Measurements from ENCODE around the gene MTIF3.

MTIF3 gene

GRCh38 chr13:27437126-27437525, 13.2 kb downstream of the MTIF3 start:
- TF ChIP-seq CSRNP3 (CRISPR knock-in tag; IDR thresholded peaks at IDR 0.05) = no peak
- no peak for TF ChIP-seq RARB (CRISPR knock-in tag; IDR thresholded peaks at IDR 0.05)
- TF ChIP-seq TSHZ2 (CRISPR knock-in tag; IDR thresholded peaks at IDR 0.05) = no peak
- no peak for TF ChIP-seq ESRRG (CRISPR knock-in tag; IDR thresholded peaks at IDR 0.05)
- TF ChIP-seq ARNTL (CRISPR knock-in tag; IDR thresholded peaks at IDR 0.05; ENCODE audit: borderline replicate concordance, low read depth) = no peak
- TF ChIP-seq CREB5 (CRISPR knock-in tag; IDR thresholded peaks at IDR 0.05; ENCODE audit: low read depth) = no peak
- no peak for TF ChIP-seq OSR1 (CRISPR knock-in tag; IDR thresholded peaks at IDR 0.05)
- no peak for TF ChIP-seq ISL1 (CRISPR knock-in tag; IDR thresholded peaks at IDR 0.05)
- TF ChIP-seq PPARA (CRISPR knock-in tag; IDR thresholded peaks at IDR 0.05; ENCODE audit: borderline replicate concordance) = no peak
- TF ChIP-seq TOX (CRISPR knock-in tag; IDR thresholded peaks at IDR 0.05; ENCODE audit: borderline replicate concordance) = no peak
- TF ChIP-seq ZFP30 (CRISPR knock-in tag; IDR thresholded peaks at IDR 0.05) = no peak
- TF ChIP-seq GLIS3 (CRISPR knock-in tag; IDR thresholded peaks at IDR 0.05) = no peak
- no peak for TF ChIP-seq ZNF70 (CRISPR knock-in tag; IDR thresholded peaks at IDR 0.05)
- ATAC-seq = no peak

- ATAC-seq = no peak
- TF ChIP-seq ISL1 (CRISPR knock-in tag; IDR thresholded peaks at IDR 0.05) (no peak), ARNTL (CRISPR knock-in tag; IDR thresholded peaks at IDR 0.05; ENCODE audit: borderline replicate concordance, low read depth) (no peak), ZNF565 (CRISPR knock-in tag; conservative IDR thresholded peaks at IDR 0.05; ENCODE audit: low read depth) (no peak), BACH2 (CRISPR knock-in tag; IDR thresholded peaks at IDR 0.05; ENCODE audit: borderline replicate concordance) (no peak), ESRRG (CRISPR knock-in tag; IDR thresholded peaks at IDR 0.05) (no peak), TSHZ2 (CRISPR knock-in tag; IDR thresholded peaks at IDR 0.05) (no peak), TCF4 (CRISPR knock-in tag; IDR thresholded peaks at IDR 0.05; ENCODE audit: borderline replicate concordance) (no peak)
Observed at GRCh38 chr13:27432611-27433210, 17.7 kb downstream of the MTIF3 start.

- ATAC-seq = no peak
- TF ChIP-seq CSDC2 (CRISPR knock-in tag; IDR thresholded peaks at IDR 0.05) (no peak), POU6F1 (CRISPR knock-in tag; IDR thresholded peaks at IDR 0.05; ENCODE audit: borderline replicate concordance, low read depth) (no peak), GLIS3 (CRISPR knock-in tag; IDR thresholded peaks at IDR 0.05) (no peak), PPARA (CRISPR knock-in tag; IDR thresholded peaks at IDR 0.05; ENCODE audit: borderline replicate concordance) (no peak)
Observed at GRCh38 chr13:27432180-27432579, 18.2 kb downstream of the MTIF3 start.
